Epithelial cell of prostate (primary cell): ENCODE results near the gene AQP9.
"Not testable (repeated sequence)": the region's sequence is repeated elsewhere in the genome, so short reads cannot be mapped to it uniquely, and the experiment has no call there.

Experiments
- DNase-seq: peaks from one replicate; pipeline ENCODE4 v3.0.0-alpha.2; 2011; ENCODE audit warnings: low read depth, low spot score
- H3K27ac ChIP-seq: fragments of 450-650 bp; 2 replicates; pipeline ENCODE4 v1.5.1; 2017; ENCODE audit warnings: mild to moderate bottlenecking

The AQP9 gene

DNA sequence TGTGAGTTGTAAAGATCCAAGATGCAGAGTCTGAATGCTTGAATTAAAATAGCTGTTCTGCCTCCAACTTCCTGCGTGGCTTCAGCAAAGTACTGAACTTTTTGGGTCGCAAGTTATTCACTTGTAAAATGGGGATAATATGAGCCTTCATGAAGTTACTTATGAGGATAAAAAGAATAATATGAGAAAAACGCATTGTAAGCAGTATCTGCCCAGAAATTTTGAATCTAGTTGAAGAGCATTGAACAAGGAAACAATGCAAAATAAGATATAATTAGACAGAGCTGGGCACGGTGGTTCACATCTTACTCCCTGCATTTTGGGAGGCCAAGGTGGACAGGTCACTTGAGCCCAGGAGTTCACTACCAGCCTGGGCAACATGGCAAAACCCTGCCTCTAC lies 37.8 kb downstream of the AQP9 start:
- DNase-seq, result no peak

DNA sequence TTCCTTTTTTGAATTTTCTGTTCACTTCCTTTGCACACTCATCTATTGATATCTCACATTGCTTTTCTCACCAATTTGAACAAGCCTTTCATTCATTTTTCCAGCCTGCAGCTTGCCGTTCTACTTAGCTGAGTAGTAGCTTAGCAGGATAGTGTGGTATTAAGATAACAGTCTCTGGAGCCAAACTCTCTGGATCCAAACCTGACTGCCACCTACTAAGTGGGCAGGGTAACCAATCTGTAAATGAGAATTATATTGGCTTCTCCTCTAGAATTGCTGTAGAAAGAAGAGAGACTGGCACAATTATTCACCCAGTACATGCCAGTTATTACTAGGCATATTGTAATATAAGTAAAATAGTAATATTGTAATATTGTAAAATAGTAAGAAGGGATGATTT lies 40.5 kb downstream of the AQP9 start:
- peak overlapping the region; percentile 92 for H3K27ac ChIP-seq
- no peak for DNase-seq

More for the DNA sequence above, 37.8 kb downstream of the AQP9 start:
- no peak overlapping the region for H3K27ac ChIP-seq

DNA sequence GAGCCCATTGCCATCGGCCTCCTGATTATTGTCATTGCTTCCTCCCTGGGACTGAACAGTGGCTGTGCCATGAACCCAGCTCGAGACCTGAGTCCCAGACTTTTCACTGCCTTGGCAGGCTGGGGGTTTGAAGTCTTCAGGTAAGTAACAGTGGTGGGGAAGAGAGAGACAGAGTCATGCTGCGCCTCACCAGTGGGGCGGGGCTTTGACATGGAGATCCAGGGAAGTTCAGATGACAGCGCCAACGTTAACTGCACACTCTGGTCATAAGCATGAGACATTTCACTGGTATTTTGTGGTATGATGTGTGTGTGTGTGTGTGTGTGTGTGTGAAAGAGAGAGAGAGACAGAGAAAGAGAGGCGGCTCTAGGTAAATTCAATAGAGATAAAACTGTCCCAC lies 41.0 kb downstream of the AQP9 start:
- peak overlapping the region; percentile 92 for H3K27ac ChIP-seq
- peak; percentile 68 for DNase-seq

DNA sequence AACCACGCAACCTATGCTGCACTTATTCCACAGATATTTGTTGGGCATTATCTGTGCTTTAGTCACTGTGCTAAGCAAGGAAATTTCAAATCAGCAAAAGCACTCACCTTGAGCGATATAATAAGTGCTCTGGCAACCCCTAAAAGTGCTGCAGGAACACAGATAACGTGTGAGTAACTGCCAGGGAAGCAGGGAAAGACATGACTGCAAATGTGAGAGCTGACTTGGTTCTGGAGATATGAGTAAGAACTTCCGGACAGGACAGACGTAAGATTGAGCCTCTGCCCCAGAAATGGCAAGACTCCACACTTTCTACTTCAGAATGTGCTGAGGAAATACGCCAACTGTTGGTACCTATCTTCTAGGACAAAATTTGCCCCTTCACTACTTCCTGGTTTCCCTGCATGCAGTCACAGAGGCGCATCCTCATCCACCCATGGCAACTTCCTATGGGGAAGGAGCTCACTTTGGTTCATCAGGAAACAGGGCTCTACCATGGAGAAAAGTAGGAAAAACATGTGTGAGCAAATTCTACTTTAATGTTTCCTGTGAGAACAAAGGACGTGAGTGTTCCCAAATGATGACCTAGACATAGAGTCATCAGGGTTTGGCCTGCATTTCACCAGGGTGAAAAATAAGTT lies 41.7 kb downstream of the AQP9 start:
- peak overlapping the region; percentile 92 for H3K27ac ChIP-seq
- peak; percentile 45 for DNase-seq

DNA sequence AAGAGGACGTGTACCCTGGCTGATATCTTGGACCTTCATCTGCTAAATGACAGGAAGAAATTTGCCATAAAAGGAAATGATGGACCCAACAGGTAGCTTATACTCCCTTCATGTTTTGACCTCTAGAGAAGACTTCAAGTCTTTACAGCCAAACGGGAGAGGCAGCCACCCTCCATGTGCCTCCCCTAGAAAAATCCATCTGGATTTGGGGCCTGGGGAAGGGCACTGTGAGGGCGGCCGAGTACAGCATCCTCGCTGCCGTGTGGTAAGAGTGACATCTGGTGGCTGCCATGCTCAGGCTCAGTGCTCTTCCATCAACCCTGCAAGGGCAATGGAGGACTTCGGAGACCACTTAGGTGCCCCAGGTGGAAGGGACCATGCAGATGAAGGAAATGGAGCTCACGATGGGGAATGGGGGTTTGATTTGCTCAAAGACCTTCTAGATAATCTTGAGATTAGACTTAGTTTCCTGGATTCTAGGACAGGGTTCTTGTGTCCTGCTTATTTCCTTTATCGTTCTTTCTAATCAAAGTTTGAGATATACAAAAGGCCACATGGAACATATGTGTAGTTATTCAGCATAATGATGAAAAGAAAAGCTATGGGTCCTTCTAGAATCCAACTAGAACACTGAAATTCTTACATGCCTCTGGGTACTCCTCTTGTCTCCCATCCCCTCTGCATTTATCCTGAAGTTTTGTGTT lies 44.4 kb downstream of the AQP9 start:
- H3K27ac ChIP-seq, result no peak overlapping the region
- DNase-seq, result no peak

DNA sequence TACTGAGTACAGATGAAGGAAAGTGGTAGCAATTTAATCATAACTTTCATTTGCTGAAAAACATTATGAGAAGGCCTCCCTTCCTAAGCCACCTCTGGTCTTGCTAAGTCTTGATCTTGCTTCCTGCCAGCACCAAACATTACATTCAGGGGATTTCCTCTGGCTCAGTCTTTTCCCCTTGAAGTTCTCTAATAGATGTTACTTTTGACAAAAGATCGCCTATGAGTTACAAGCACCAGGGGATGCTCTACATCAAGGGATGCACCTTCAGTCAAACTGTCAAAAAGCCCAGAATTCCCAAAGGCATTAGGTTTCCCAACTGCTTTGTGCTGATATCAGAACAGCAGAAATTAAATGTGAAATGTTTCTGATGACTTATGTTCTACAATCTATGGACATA lies 47.3 kb downstream of the AQP9 start:
- DNase-seq, result no peak
- H3K27ac ChIP-seq, result no peak overlapping the region

DNA sequence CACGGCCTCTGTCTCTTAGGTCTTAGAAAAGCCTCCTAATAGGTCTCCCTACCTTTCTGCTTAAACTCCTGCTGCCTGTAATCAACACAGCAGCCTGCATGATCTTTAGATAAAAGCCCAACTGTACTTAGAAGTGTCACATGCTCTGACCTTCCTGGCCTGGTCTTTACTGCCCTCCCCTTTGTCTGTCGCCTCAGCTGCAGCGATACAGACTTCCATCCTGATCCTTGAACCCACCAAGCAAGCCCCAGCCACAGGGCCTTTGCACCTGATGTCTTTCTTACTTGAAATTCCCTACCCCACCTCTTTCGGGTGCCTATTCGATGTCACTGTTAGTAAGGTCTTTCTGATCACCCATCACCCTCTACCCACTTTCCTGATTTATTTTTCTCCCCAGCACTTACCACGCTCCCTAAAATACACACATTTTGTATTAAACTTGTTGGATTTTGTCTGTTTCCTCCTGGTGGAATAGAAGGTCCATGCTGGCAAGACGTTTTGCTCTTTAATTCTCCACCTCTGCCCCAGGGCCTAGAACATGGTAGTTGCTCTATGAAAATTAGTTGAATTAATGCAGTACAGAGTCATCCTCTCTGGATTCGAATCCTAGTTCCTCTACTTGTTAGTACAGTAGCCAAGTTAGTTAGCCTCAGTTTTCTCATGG lies 51.1 kb downstream of the AQP9 start:
- no peak for DNase-seq
- H3K27ac ChIP-seq, result no peak overlapping the region

DNA sequence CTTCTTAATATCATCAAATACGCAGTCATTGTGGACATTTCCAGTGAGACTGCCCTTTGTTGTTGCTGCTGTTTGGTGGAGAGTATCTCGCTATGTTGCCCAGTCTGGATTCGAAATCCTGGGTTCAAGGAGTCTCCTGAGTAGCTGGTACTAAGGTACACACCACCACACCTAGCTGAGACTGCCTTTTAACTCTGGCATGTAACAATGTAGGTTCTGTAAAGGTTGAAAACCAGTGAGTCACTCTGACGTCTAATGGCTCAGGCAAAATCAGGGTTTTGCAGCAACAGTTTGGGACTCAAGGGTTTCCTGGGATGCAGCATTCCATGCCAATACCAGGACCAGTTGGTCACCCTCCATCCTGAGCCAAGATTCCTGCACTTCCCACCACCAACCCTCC lies 52.2 kb downstream of the AQP9 start:
- no peak overlapping the region for H3K27ac ChIP-seq
- no peak for DNase-seq

DNA sequence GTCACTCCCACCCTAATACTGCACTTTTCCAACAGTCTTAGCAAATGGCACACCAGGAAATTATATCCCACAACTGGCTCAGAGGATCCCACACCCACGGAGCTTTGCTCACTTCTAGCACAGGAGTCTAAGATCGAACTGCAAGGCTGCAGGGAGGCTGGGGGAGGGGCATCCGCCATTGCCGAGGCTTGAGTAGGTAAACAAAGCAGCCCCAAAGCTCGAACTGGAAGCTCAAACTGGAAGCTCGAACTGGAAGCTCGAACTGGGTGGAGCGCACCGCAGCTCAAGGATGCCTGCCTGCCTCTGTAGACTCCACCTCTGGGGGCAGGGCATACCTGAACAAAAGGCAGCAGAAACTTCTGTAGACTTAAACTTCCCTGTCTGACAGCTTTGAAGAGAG lies 55.5 kb downstream of the AQP9 start:
- DNase-seq, H3K27ac ChIP-seq: not testable (repeated sequence)

DNA sequence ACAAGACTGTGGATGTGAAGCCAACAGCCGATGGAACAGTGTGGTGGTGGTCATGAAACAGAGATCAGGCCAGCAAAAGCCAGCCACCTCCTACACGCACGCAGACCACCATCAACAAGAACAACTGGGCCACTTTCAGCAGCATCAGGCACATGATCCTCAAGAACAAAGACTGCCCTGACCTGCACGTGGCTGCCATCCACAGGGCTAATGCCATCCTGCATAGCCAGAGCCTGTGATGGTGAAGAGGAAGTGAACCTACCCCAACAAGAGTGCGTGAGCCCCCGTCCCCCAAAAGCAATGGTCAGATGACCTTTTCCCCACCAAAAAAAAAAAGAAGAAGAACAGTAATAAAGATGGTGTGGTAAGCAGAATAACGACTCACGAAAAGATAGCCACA lies 62.6 kb downstream of the AQP9 start:
- DNase-seq, result no peak
- H3K27ac ChIP-seq, result no peak overlapping the region

DNA sequence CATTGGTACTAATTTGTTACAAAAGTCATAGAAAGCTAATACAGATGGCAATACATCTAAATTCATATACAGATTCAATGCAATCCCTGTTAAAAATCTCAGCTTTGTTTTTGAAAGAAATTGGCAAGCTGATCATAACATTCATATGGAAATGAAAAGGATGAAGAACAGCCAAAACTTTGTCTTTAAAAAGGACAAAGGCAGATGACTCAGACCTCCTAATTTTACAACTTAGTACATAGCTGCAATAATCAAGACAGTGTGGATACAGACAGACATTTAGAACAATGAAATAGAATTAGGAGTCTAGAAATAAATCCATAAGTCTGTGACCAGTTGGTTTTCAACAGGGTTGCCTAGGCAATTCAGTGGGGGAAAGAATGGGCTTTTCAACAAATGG lies 63.3 kb downstream of the AQP9 start:
- no peak overlapping the region for H3K27ac ChIP-seq
- no peak for DNase-seq

DNA sequence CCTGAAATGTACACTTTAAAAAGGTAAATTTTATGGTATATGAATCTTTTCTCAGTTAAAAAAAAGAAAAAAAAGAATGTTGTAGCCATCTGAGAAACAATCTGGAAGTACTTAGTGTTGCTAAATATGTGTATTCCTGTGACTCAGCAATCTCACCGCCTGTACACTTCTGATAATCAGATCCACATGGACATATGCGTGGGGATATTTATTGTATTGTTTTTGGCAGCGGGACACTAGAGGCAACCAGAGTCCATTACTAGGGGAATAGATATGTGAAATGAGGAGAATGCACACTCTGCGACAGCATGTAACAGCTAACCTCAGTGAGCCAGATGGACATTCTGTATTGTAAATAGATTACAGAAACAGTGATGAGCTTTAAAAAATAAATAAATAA lies 65.4 kb downstream of the AQP9 start:
- no peak for DNase-seq
- H3K27ac ChIP-seq, result no peak overlapping the region

DNA sequence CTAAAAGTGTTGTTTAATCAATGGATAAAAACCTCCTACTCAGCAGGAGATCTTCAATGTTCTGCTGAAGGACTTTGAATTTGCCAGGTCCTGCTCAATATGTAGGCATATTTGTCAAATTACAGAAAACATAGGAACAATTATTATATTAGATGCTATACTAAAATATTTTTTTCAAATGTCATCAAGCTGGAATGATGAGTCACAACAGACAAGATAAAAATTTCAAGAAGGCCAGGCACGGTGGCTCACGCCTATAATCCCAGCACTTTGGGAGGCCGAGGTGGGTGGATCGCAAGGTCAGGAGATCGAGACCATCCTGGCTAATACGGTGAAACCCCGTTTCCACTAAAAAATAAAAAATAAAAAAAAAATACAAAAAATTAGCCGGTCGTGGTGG lies 68.0 kb downstream of the AQP9 start:
- no peak overlapping the region for H3K27ac ChIP-seq
- no peak for DNase-seq

DNA sequence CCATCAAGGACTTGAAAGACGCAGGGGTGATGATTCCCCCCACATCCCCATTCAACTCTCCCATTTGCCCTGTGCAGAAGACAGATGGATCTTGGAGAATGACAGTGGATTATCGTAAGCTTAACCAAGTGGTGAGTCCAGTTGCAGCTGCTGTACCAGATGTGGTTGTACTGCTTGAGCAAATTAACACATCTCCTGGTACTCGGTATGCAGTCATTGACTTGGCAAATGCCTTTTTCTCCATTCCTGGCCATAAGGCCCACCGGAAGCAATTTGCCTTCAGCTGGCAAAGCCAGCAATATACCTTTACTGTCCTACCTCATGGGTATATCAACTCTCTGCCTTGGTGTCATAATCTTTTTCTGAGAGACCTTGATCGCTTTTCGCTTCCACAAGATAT lies 70.0 kb downstream of the AQP9 start:
- peak overlapping the region; percentile 89 for H3K27ac ChIP-seq
- DNase-seq, result not testable (repeated sequence)

DNA sequence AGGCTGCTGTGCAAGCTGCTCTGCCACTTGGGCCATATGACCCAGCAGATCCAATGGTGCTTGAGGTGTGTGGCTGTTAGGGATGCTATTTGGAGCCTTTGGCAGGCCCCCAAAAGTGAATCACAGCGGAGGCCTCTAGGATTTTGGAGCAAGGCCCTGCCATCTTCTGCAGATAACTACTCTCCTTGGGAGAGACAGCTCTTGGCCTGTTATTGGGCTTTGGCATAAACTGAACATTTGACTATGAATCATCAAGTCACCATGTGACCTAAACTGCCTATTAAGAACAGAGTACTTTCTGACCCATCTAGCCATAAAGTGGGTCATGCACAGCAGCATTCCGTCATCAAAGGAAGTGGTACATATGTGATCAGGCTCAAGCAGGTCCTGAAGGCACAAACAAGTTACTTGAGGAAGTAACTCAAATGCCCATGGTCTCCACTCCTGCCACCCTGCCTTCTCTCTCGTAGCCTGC lies 70.9 kb downstream of the AQP9 start:
- H3K27ac ChIP-seq, result peak overlapping the region; percentile 89
- peak; percentile 53 for DNase-seq

DNA sequence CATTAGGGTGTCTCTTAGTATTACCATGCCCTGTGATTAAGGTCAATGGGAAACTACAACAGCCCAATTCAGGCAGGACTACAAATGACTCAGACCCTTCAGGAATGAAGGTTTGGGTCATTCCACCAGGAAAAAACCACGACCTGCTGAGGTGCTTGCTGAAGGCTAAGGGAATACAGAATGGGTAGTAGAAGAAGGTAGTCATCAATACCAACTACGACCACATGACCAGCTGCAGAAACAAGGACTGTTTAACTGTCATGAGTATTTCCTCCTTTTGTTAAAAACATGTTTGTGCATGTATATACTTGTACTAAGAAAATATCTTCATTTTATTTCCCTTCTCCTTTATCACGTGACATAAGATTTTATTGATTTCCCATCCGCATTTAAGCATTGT lies 71.8 kb downstream of the AQP9 start:
- H3K27ac ChIP-seq, result peak overlapping the region; percentile 89
- peak; percentile 60 for DNase-seq

DNA sequence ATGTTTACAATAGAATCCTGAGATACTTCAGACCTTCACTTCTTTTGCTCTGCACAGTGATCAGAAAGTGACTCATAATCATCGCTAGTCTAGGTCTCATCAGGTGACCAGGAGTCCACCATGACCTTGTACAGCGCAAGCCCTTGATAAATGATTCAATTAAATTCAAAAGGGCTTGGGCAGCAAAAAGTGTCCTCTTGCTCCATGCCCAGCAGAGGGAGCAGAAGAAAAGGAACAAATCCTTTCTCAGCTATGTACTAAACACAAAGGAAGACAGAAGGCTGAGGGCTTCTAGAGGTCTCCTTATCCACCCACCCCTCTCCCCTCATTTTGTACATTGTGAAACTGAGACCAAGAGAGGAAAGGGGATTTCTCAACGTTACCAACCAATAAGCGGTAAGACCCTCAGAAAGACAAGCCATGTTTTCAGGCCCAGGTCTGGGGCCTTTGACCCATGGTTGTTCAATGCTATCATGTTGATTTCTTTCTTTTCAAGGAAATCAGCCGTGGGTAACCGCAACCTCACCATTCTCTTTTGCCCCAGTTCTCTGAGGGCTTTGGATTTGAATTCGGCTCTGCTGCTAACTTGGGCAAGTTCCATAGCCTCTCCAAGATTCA lies 74.8 kb downstream of the AQP9 start:
- H3K27ac ChIP-seq, result no peak overlapping the region
- DNase-seq, result no peak

DNA sequence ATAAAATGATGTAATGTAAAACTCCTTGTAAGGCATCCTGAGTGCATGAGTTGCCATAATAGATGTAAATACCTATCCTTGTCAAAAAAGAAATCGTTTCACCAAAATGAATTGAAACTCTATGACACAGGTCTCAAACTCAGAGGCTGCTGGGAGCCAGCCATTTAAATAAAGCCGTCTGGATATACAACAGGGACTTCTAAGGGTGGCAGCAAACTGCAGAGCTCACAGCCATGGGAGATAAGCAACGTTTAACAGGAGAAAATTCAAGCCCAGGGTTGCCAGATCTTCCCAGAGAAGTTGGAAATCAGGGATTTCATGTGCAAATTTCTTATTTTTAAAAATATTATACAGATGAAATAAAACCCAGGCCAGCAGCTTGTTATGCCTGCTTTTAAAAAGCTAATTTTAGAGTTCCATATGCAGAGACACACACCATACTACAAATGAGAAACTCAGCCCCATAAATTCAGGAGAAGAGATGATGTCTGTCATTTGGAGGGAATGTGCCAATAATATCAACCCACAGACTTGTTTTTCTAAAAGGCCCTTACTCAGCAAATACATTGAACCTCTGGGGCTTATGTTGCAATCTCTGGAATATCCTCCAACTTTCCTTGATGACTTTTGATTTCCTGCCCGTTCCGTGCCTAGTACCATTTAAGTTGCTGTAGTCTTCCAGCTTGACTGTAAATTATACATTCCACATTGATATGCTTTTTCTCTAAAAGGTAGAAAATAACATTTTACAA lies 75.6 kb downstream of the AQP9 start:
- DNase-seq, result no peak
- H3K27ac ChIP-seq, result no peak overlapping the region

DNA sequence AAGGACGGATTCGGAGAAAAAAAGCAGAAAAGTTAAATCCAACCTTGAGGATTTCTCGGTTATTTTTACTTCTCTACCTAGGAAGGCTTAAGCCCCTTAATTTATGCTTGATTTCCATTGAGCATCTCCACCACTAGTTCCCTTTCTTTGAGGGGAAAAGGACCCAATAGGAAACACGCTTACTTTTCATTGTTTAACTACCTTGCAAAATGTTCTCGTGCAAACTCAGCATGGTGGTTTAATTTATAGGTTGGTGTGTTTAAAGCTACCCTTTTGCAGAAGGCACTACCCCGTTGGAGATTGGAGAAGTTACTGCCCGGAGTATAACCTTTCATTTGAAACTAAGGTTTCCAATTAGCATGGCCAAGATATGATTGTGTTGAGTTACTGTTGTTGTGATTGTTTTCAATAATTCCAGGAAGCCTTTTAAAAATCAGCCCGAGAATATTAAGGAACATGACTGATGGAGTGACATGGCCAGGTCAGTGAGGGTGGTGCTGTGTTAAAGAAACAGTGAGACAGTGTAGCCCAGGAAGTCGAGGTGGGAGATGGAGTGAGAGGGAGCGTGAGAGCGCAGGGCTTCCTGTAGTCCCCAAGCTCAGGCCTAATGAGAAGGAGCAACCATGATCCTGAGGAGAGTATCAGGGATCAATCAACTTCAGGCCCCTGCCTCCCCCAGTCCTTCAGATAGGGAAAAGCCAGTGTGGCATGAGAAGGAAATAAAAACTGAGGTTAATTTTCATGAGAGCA lies 76.6 kb downstream of the AQP9 start:
- H3K27ac ChIP-seq, result no peak overlapping the region
- DNase-seq, result no peak

DNA sequence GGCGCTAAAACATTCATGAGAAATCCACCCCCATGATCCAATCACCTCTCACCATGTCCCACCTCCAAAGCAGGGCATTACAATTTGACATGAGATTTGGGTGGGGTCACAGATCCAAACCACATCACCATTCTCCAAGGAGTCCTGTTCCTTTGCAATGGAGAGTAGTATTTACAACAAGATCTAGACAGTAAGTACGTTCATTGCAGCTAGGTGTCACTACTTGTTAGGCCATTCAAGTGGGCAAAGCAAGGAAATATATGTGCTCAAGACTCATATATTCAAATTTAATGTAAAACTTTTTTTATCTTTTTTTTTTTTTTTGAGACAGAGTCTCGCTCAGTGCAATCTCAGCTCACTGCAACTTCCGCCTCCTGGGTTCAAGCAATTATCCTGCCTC lies 79.3 kb downstream of the AQP9 start:
- DNase-seq, result no peak
- H3K27ac ChIP-seq, result no peak overlapping the region
